B cell (primary cell): ENCODE data around the gene CSTF2. TPM values are rescaled to one million over a fixed set of nuclear protein-coding genes. Genes with fewer than 3 reads are reported as not detected.

Experiments used
- ATAC-seq: fragments of 200-7000 bp; cut with Tn5 transposase; one replicate; pipeline ENCODE4 v1.10.0; 2021; ENCODE audit warnings: low read depth, mild to moderate bottlenecking, moderate number of reproducible peaks, moderate library complexity
- CTCF ChIA-PET: fragments of 350-600 bp; sonication (Branson Sonifier 250); formaldehyde crosslinking; loops from one replicate; lab custom pipeline; 2021; ENCODE audit warnings: antibody characterized with exemption, inconsistent platforms; lab: Charles Lee
- POLR2A ChIA-PET: fragments of 350-600 bp; sonication (Branson Sonifier 250); formaldehyde crosslinking; loops from one replicate; lab custom pipeline; 2021; ENCODE audit warnings: antibody characterized with exemption; lab: Charles Lee
- DNase-seq: peaks from one replicate; pipeline ENCODE4 v3.0.0; 2013
- H2AFZ ChIP-seq: 2 replicates; pipeline ENCODE4 v1.6.1; 2012; ENCODE audit warnings: mild to moderate bottlenecking, low read depth, low read length; ENCODE audit not compliant: insufficient read depth, poor library complexity, severe bottlenecking
- H3K27ac ChIP-seq, 2 donors: 1 replicate in 1 of 2; 2 replicates in 1 of 2; pipeline ENCODE4 v1.5.1; 2012 to 2013; ENCODE audit warnings: low read length in 2 of 2, mild to moderate bottlenecking in 2 of 2, moderate library complexity in 1 of 2
- H3K27me3 ChIP-seq, 4 experiments: fragments of 200-600 bp in 1 of 4; sonication (generic) in 1 of 4; replicated peaks in 1 of 4; 1 replicate in 2 of 4; 2 replicates in 2 of 4; pipeline versions ENCODE4 v1.6.1 to v1.7.0; 2013 to 2016; ENCODE audit warnings: low read length in 3 of 4, mild to moderate bottlenecking in 2 of 4, mixed read lengths in 1 of 4, moderate library complexity in 1 of 4; ENCODE audit not compliant: insufficient read depth in 4 of 4, control insufficient read depth in 3 of 4; ENCODE audit errors: control extremely low read depth in 1 of 4
- H3K36me3 ChIP-seq, 2 experiments: replicated peaks in 1 of 2; 1 replicate in 1 of 2; 2 replicates in 1 of 2; pipeline versions ENCODE4 v1.6.1 to v1.7.1; 2013; ENCODE audit warnings: low read length in 1 of 2; ENCODE audit not compliant: insufficient read depth in 2 of 2, control insufficient read depth in 1 of 2; ENCODE audit errors: control extremely low read depth in 1 of 2, extremely low read depth in 1 of 2
- H3K4me1 ChIP-seq, 2 donors: fragments of 200-600 bp in 1 of 2; sonication (generic) in 1 of 2; 1 replicate in 1 of 2; 2 replicates in 1 of 2; pipeline versions ENCODE4 v1.5.1 to v1.6.1; 2013 to 2017; ENCODE audit warnings: low read length in 2 of 2; ENCODE audit not compliant: control insufficient read depth in 2 of 2, insufficient read depth in 2 of 2
- H3K4me2 ChIP-seq: replicated peaks from 2 replicates; pipeline ENCODE3; 2012; ENCODE audit warnings: mild to moderate bottlenecking, low read depth, low read length; ENCODE audit not compliant: poor library complexity, severe bottlenecking
- H3K4me3 ChIP-seq, 5 experiments: fragments of 200-600 bp in 1 of 5; sonication (generic) in 1 of 5; 1 replicate in 3 of 5; 2 replicates in 2 of 5; pipeline versions ENCODE4 v1.5.1 to v1.7.0; 2011 to 2016; ENCODE audit warnings: low read length in 4 of 5, mild to moderate bottlenecking in 4 of 5, low read depth in 2 of 5, control low read depth in 1 of 5, moderate library complexity in 1 of 5; ENCODE audit not compliant: insufficient read depth in 1 of 5; ENCODE audit errors: control extremely low read depth in 1 of 5, extremely low read depth in 1 of 5
- H3K79me2 ChIP-seq: fragments of 200-600 bp; sonication (generic); one replicate; pipeline ENCODE4 v1.6.0; 2016; ENCODE audit warnings: low read length; ENCODE audit not compliant: control insufficient read depth, insufficient read depth
- H3K9ac ChIP-seq: fragments of 200-600 bp; sonication (generic); 2 replicates; pipeline ENCODE4 v1.6.1; 2017; ENCODE audit warnings: mild to moderate bottlenecking, low read length, moderate library complexity
- H3K9me3 ChIP-seq, 3 donors: one replicate each; pipeline versions ENCODE4 v1.6.1 to v1.7.1; 2013; ENCODE audit warnings: low read length in 2 of 3; ENCODE audit not compliant: control insufficient read depth in 2 of 3, insufficient read depth in 1 of 3; ENCODE audit errors: control extremely low read depth in 1 of 3
- H4K20me1 ChIP-seq: 2 replicates; pipeline ENCODE4 v1.6.0; 2012; ENCODE audit warnings: mild to moderate bottlenecking, low read length; ENCODE audit not compliant: insufficient read depth, control insufficient read depth, poor library complexity, severe bottlenecking
- H3K27ac Mint-ChIP-seq: one replicate; pipeline ENCODE4 v1.8.0; 2021; ENCODE audit warnings: mixed read lengths
- H3K27me3 Mint-ChIP-seq: one replicate; pipeline ENCODE4 v1.8.0; 2021; ENCODE audit warnings: mixed read lengths
- H3K4me1 Mint-ChIP-seq: one replicate; pipeline ENCODE4 v1.8.0; 2021; ENCODE audit warnings: mixed read lengths
- H3K4me3 Mint-ChIP-seq: one replicate; pipeline ENCODE4 v1.8.0; 2021; ENCODE audit warnings: mixed read lengths
- H3K9me3 Mint-ChIP-seq: one replicate; pipeline ENCODE4 v1.8.0; 2022; ENCODE audit warnings: mixed read lengths; ENCODE audit not compliant: insufficient read depth
- CTCF ChIP-seq: fragments of 200-600 bp; IDR thresholded peaks from one replicate; pipeline ENCODE4 v1.8.0; 2022; ENCODE audit warnings: antibody characterized with exemption, mild to moderate bottlenecking
- EZH2 ChIP-seq: IDR thresholded peaks from 2 replicates; pipeline ENCODE4 v1.6.1; 2012; ENCODE audit warnings: borderline replicate concordance, low read depth, mild to moderate bottlenecking, moderate library complexity, low read length; ENCODE audit not compliant: insufficient read depth, poor library complexity, severe bottlenecking
- WGBS: methylation state at CpG from one replicate; pipeline ENCODE4 v1.1.5; 2013; ENCODE audit warnings: missing lambda C conversion rate; ENCODE audit not compliant: insufficient coverage; 5-methylcytosine and 5-hydroxymethylcytosine counted together
- intact Hi-C: fragments of 100-400 bp; cut with micrococcal nuclease; formaldehyde crosslinking; loops from one replicate; pipeline ENCODE4 v1.10.0; 2022
- polyA plus RNA-seq: library from polyadenylated mRNA; depleted of rRNA; stranded (reverse); fragments of >200 nt; gene quantifications from 2 replicates; pipeline ENCODE4 v1.2.3, GENCODE V29; 2012
- total RNA-seq, 2 donors: library from RNA; stranded (reverse); fragments of 120-200 nt in 1 of 2; gene quantifications; 1 replicate in 1 of 2; 2 replicates in 1 of 2; pipeline versions ENCODE4 v1.2.3 to v1.2.4, GENCODE V29; 2013 to 2022

The CSTF2 gene
- total and polyA plus RNA-seq, 2 donors (not counting 1 experiment from before 2014, with no cell fraction given), result 7.0 to 16.4 TPM

GRCh38 chrX:100797359-100797758 lies 22.8 kb upstream of the CSTF2 start:
- Histone ChIP-seq H4K20me1 (no peaks in the 10 kb centered on the region), H2AFZ (no peak overlapping the region), H3K27me3 (no peaks in the 10 kb centered on the region), H3K36me3 (no peaks in the 10 kb centered on the region), H3K9me3 (no peaks in the 10 kb centered on the region), H3K79me2 (no peaks in the 10 kb centered on the region), H3K27ac (no peak overlapping the region), H3K9ac (no peak overlapping the region), H3K4me2 (no peak overlapping the region), H3K4me1 (no peaks in the 10 kb centered on the region), H3K4me3 (no peak overlapping the region)
- Mint-ChIP-seq H3K27ac (no peak overlapping the region), H3K4me1 (no peaks in the 10 kb centered on the region), H3K27me3 (no peaks in the 10 kb centered on the region), H3K9me3 (no peaks in the 10 kb centered on the region), H3K4me3 (no peak overlapping the region)
- WGBS, result 100% methylated on average over 2 of the region's 4 CpGs
- no peak for ATAC-seq
- intact Hi-C loops, result no loop called here
- DNase-seq, result no peak
- POLR2A ChIA-PET, result no interaction called here
- CTCF ChIA-PET, result no interaction called here
- TF ChIP-seq EZH2 (no peak), CTCF (no peak)

GRCh38 chrX:100798484-100799214 lies 21.5 kb upstream of the CSTF2 start:
- POLR2A ChIA-PET, result no interaction called here
- Mint-ChIP-seq H3K9me3 (no peaks in the 10 kb centered on the region), H3K27me3 (no peaks in the 10 kb centered on the region), H3K4me1 (no peaks in the 10 kb centered on the region), H3K27ac (no peak overlapping the region), H3K4me3 (no peak overlapping the region)
- TF ChIP-seq EZH2, result no peak
- TF ChIP-seq CTCF, result no peak
- Histone ChIP-seq H3K27ac (no peak overlapping the region), H2AFZ (no peak overlapping the region), H3K9ac (no peak overlapping the region), H3K4me3 (no peak overlapping the region), H3K4me2 (no peak overlapping the region), H3K79me2 (no peaks in the 10 kb centered on the region), H4K20me1 (no peaks in the 10 kb centered on the region), H3K9me3 (no peaks in the 10 kb centered on the region), H3K27me3 (no peaks in the 10 kb centered on the region), H3K36me3 (no peaks in the 10 kb centered on the region), H3K4me1 (no peaks in the 10 kb centered on the region)
- intact Hi-C loops, result no loop called here
- no peak for DNase-seq
- CTCF ChIA-PET, result no interaction called here
- no peak for ATAC-seq
- no CpG with 5 or more reads among the region's 4 CpGs for WGBS
